ENCODE results near the gene ERP44. TPM values are rescaled to one million over a fixed set of nuclear protein-coding genes. Genes with fewer than 3 reads are reported as not detected.

ERP44 gene
- total RNA-seq, 1 donor from 2014 or later, result 19.3 TPM

- no peak for TF ChIP-seq CTCF (IDR thresholded peaks at IDR 0.05; ENCODE audit: partially characterized antibody, unreplicated experiment)
- H3K27me3 Mint-ChIP-seq (ENCODE audit: unreplicated experiment), result no peaks in the 10 kb centered on the region
- no peak for DNase-seq
- no peaks in the 10 kb centered on the region for H3K9me3 Mint-ChIP-seq (ENCODE audit: unreplicated experiment)
- H3K27ac Mint-ChIP-seq (ENCODE audit: unreplicated experiment), result no peak overlapping the region
- H3K4me1 Mint-ChIP-seq (ENCODE audit: low read depth, unreplicated experiment), result peaks cover 15% of the 10 kb centered on the region
- no peaks in the 10 kb centered on the region for H3K36me3 Mint-ChIP-seq (ENCODE audit: unreplicated experiment)
- H3K4me3 Mint-ChIP-seq (ENCODE audit: unreplicated experiment), result no peak overlapping the region
Observed at GRCh38 chr9:100092066-100092465, 6.7 kb downstream of the ERP44 start.

- no peaks in the 10 kb centered on the region for H3K9me3 Mint-ChIP-seq (ENCODE audit: unreplicated experiment)
- TF ChIP-seq CTCF (IDR thresholded peaks at IDR 0.05; ENCODE audit: partially characterized antibody, unreplicated experiment), result no peak
- H3K27me3 Mint-ChIP-seq (ENCODE audit: unreplicated experiment), result no peaks in the 10 kb centered on the region
- peaks cover 15% of the 10 kb centered on the region for H3K4me1 Mint-ChIP-seq (ENCODE audit: low read depth, unreplicated experiment)
- no peak for DNase-seq
- no peak overlapping the region for H3K27ac Mint-ChIP-seq (ENCODE audit: unreplicated experiment)
- no peak overlapping the region for H3K4me3 Mint-ChIP-seq (ENCODE audit: unreplicated experiment)
- H3K36me3 Mint-ChIP-seq (ENCODE audit: unreplicated experiment), result no peaks in the 10 kb centered on the region
Observed at GRCh38 chr9:100091650-100092049, 7.2 kb downstream of the ERP44 start.

- no peak overlapping the region for H3K4me3 Mint-ChIP-seq (ENCODE audit: unreplicated experiment)
- no peak for TF ChIP-seq CTCF (IDR thresholded peaks at IDR 0.05; ENCODE audit: partially characterized antibody, unreplicated experiment)
- no peak for DNase-seq
- no peaks in the 10 kb centered on the region for H3K36me3 Mint-ChIP-seq (ENCODE audit: unreplicated experiment)
- peaks cover 17% of the 10 kb centered on the region for H3K4me1 Mint-ChIP-seq (ENCODE audit: low read depth, unreplicated experiment)
- no peaks in the 10 kb centered on the region for H3K9me3 Mint-ChIP-seq (ENCODE audit: unreplicated experiment)
- no peak overlapping the region for H3K27ac Mint-ChIP-seq (ENCODE audit: unreplicated experiment)
- H3K27me3 Mint-ChIP-seq (ENCODE audit: unreplicated experiment), result no peaks in the 10 kb centered on the region
Observed at GRCh38 chr9:100090880-100091279, 7.9 kb downstream of the ERP44 start.

GRCh38 chr9:100088202-100088601 lies 10.6 kb downstream of the ERP44 start:
- no peak for DNase-seq
- Mint-ChIP-seq H3K36me3 (ENCODE audit: unreplicated experiment) (no peaks in the 10 kb centered on the region), H3K4me3 (ENCODE audit: unreplicated experiment) (no peak overlapping the region), H3K27ac (ENCODE audit: unreplicated experiment) (peak overlapping the region; percentile 20), H3K27me3 (ENCODE audit: unreplicated experiment) (no peaks in the 10 kb centered on the region), H3K4me1 (ENCODE audit: low read depth, unreplicated experiment) (peaks cover 32% of the 10 kb centered on the region), H3K9me3 (ENCODE audit: unreplicated experiment) (no peaks in the 10 kb centered on the region)
- TF ChIP-seq CTCF (IDR thresholded peaks at IDR 0.05; ENCODE audit: partially characterized antibody, unreplicated experiment), result no peak

- H3K36me3 Mint-ChIP-seq (ENCODE audit: unreplicated experiment), result no peaks in the 10 kb centered on the region
- no peak overlapping the region for H3K4me3 Mint-ChIP-seq (ENCODE audit: unreplicated experiment)
- no peaks in the 10 kb centered on the region for H3K9me3 Mint-ChIP-seq (ENCODE audit: unreplicated experiment)
- H3K4me1 Mint-ChIP-seq (ENCODE audit: low read depth, unreplicated experiment), result peaks cover 38% of the 10 kb centered on the region
- H3K27me3 Mint-ChIP-seq (ENCODE audit: unreplicated experiment), result no peaks in the 10 kb centered on the region
- no peak overlapping the region for H3K27ac Mint-ChIP-seq (ENCODE audit: unreplicated experiment)
- TF ChIP-seq CTCF (IDR thresholded peaks at IDR 0.05; ENCODE audit: partially characterized antibody, unreplicated experiment), result no peak
- no peak for DNase-seq
Observed at GRCh38 chr9:100087218-100087617, 11.6 kb downstream of the ERP44 start.

Measured in glutamatergic neuron (in vitro differentiated cells).